Measurements from ENCODE around the gene ADAM22. TPM values are rescaled to one million over a fixed set of nuclear protein-coding genes. Genes with fewer than 3 reads are reported as not detected.

The ADAM22 gene
- polyA plus RNA-seq, 1 donor from 2014 or later, result 46.3 TPM

GRCh38 chr7:88014581-88014980, 80.5 kb downstream of the ADAM22 start:
- TF ChIP-seq, protein P1, sequence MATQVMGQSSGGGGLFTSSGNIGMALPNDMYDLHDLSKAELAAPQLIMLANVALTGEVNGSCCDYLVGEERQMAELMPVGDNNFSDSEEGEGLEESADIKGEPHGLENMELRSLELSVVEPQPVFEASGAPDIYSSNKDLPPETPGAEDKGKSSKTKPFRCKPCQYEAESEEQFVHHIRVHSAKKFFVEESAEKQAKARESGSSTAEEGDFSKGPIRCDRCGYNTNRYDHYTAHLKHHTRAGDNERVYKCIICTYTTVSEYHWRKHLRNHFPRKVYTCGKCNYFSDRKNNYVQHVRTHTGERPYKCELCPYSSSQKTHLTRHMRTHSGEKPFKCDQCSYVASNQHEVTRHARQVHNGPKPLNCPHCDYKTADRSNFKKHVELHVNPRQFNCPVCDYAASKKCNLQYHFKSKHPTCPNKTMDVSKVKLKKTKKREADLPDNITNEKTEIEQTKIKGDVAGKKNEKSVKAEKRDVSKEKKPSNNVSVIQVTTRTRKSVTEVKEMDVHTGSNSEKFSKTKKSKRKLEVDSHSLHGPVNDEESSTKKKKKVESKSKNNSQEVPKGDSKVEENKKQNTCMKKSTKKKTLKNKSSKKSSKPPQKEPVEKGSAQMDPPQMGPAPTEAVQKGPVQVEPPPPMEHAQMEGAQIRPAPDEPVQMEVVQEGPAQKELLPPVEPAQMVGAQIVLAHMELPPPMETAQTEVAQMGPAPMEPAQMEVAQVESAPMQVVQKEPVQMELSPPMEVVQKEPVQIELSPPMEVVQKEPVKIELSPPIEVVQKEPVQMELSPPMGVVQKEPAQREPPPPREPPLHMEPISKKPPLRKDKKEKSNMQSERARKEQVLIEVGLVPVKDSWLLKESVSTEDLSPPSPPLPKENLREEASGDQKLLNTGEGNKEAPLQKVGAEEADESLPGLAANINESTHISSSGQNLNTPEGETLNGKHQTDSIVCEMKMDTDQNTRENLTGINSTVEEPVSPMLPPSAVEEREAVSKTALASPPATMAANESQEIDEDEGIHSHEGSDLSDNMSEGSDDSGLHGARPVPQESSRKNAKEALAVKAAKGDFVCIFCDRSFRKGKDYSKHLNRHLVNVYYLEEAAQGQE (IDR thresholded peaks at IDR 0.05; ENCODE audit: borderline replicate concordance), result no peak
- H3K9me2 ChIP-seq (ENCODE audit: insufficient read depth, low read length), result no peaks in the 10 kb centered on the region
- no peak overlapping the region for H3K4me3 ChIP-seq (ENCODE audit: low read length)
- no peak overlapping the region for H3K9ac ChIP-seq (ENCODE audit: low read length)
- no peak overlapping the region for H2AFZ ChIP-seq (ENCODE audit: low read depth, low read length)
- H3K9me3 ChIP-seq (ENCODE audit: low read length), result no peaks in the 10 kb centered on the region
- H3K79me2 ChIP-seq (replicated peaks; ENCODE audit: insufficient read depth, low read length), result no peaks in the 10 kb centered on the region
- H3K36me3 ChIP-seq (ENCODE audit: insufficient read depth, low read length), result no peaks in the 10 kb centered on the region
- H3K27ac ChIP-seq (ENCODE audit: low read length), result no peak overlapping the region
- H3K4me2 ChIP-seq (ENCODE audit: low read length), result no peak overlapping the region
- no peaks in the 10 kb centered on the region for H3F3A ChIP-seq (ENCODE audit: insufficient read depth, low read length, poor library complexity, severe bottlenecking)
- H3K27me3 ChIP-seq (ENCODE audit: insufficient read depth, low read depth, low read length), result no peaks in the 10 kb centered on the region
- H4K20me1 ChIP-seq (ENCODE audit: insufficient read depth), result no peaks in the 10 kb centered on the region

DNA sequence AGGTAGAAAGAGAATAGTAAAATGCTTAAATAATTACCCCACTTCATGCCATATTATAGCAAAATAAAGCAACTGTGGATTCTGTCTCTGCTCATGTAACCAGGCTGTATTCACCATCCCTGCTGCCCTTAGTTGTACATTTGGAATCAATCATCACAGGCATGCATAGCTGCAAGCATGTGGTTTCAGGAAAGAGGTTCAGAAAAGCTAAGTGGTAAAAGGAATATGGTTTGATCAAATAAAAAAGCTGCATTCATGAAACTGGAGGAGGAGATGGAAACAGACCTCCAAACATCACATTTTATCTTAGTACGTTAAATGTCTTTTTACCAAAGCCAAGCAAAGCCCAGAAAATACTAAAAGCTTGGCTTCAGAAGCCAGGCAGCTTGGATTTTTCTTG, 81.3 kb downstream of the ADAM22 start:
- Histone ChIP-seq H3K79me2 (replicated peaks; ENCODE audit: insufficient read depth, low read length) (no peaks in the 10 kb centered on the region), H4K20me1 (ENCODE audit: insufficient read depth) (no peaks in the 10 kb centered on the region), H3K4me2 (ENCODE audit: low read length) (no peak overlapping the region), H3F3A (ENCODE audit: insufficient read depth, low read length, poor library complexity, severe bottlenecking) (no peaks in the 10 kb centered on the region), H3K9ac (ENCODE audit: low read length) (no peak overlapping the region), H2AFZ (ENCODE audit: low read depth, low read length) (no peak overlapping the region), H3K36me3 (ENCODE audit: insufficient read depth, low read length) (no peaks in the 10 kb centered on the region), H3K27me3 (ENCODE audit: insufficient read depth, low read depth, low read length) (no peaks in the 10 kb centered on the region), H3K27ac (ENCODE audit: low read length) (no peak overlapping the region), H3K9me2 (ENCODE audit: insufficient read depth, low read length) (no peaks in the 10 kb centered on the region), H3K4me3 (ENCODE audit: low read length) (no peak overlapping the region), H3K9me3 (ENCODE audit: low read length) (no peaks in the 10 kb centered on the region)
- TF ChIP-seq, protein P1 (IDR thresholded peaks at IDR 0.05; ENCODE audit: borderline replicate concordance), result no peak
- TF ChIP-seq RAD21 (conservative IDR thresholded peaks at IDR 0.05), result no peak
- TF ChIP-seq SMC3 (conservative IDR thresholded peaks at IDR 0.05; ENCODE audit: poor library complexity), result no peak
- TF ChIP-seq, protein P2, sequence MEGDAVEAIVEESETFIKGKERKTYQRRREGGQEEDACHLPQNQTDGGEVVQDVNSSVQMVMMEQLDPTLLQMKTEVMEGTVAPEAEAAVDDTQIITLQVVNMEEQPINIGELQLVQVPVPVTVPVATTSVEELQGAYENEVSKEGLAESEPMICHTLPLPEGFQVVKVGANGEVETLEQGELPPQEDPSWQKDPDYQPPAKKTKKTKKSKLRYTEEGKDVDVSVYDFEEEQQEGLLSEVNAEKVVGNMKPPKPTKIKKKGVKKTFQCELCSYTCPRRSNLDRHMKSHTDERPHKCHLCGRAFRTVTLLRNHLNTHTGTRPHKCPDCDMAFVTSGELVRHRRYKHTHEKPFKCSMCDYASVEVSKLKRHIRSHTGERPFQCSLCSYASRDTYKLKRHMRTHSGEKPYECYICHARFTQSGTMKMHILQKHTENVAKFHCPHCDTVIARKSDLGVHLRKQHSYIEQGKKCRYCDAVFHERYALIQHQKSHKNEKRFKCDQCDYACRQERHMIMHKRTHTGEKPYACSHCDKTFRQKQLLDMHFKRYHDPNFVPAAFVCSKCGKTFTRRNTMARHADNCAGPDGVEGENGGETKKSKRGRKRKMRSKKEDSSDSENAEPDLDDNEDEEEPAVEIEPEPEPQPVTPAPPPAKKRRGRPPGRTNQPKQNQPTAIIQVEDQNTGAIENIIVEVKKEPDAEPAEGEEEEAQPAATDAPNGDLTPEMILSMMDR (IDR thresholded peaks at IDR 0.05; ENCODE audit: poor library complexity, severe bottlenecking), result no peak
- TF ChIP-seq EZH2 (IDR thresholded peaks at IDR 0.05; ENCODE audit: borderline replicate concordance, insufficient read depth, low read length, poor library complexity, severe bottlenecking), result no peak
- no peak for TF ChIP-seq EP300 (conservative IDR thresholded peaks at IDR 0.05; ENCODE audit: poor library complexity, severe bottlenecking)
- no peak for TF ChIP-seq TAF1 (IDR thresholded peaks at IDR 0.05; ENCODE audit: low read depth)
- no peak for TF ChIP-seq POLR2AphosphoS5 (IDR thresholded peaks at IDR 0.05)
- no peak for TF ChIP-seq MXI1 (conservative IDR thresholded peaks at IDR 0.05; ENCODE audit: poor library complexity, severe bottlenecking)
